ENCODE results near the gene ODAPH. TPM values are rescaled to one million over a fixed set of nuclear protein-coding genes. Genes with fewer than 3 reads are reported as not detected.

The ODAPH gene
- total RNA-seq, 1 experiment from 2014 or later: not detected

- Histone ChIP-seq H3T11ph (ENCODE audit: low read length) (no peak overlapping the region), H3K23me2 (ENCODE audit: insufficient read length, low read depth, low read length, poor library complexity, severe bottlenecking) (no peaks in the 10 kb centered on the region), H4K91ac (ENCODE audit: insufficient read length, low read depth, low read length) (no peak overlapping the region), H4K8ac (replicated peaks; ENCODE audit: insufficient read length, low read depth, low read length) (no peak overlapping the region), H3K14ac (ENCODE audit: insufficient read depth, low read length) (no peak overlapping the region), H3K56ac (ENCODE audit: insufficient read length, low read depth, low read length) (no peak overlapping the region), H3K9me3 (ENCODE audit: control insufficient read depth, low read depth, low read length) (no peaks in the 10 kb centered on the region), H3K4me2 (ENCODE audit: insufficient read depth, insufficient read length, low read length) (no peak overlapping the region), H4K20me1 (ENCODE audit: control insufficient read depth, insufficient read depth, insufficient read length) (no peaks in the 10 kb centered on the region), H3K79me2 (ENCODE audit: insufficient read depth, low read length) (no peaks in the 10 kb centered on the region), H3K9ac (ENCODE audit: extremely low read depth, insufficient read length, low read length) (no peak overlapping the region), H2BK20ac (ENCODE audit: low read depth, low read length, poor library complexity, severe bottlenecking) (no peak overlapping the region), H3K18ac (ENCODE audit: insufficient read length, low read depth, low read length) (no peak overlapping the region), H2AFZ (ENCODE audit: low read length) (no peak overlapping the region), H3K27ac (ENCODE audit: insufficient read length, low read depth, low read length) (no peak overlapping the region), H3K4me1 (ENCODE audit: insufficient read depth, low read length) (no peaks in the 10 kb centered on the region; the same call in 1 of the 2 replicates), H3K4ac (ENCODE audit: low read depth, low read length) (no peak overlapping the region), H2BK5ac (ENCODE audit: insufficient read length, low read length) (no peak overlapping the region), H3K27me3 (ENCODE audit: insufficient read depth, low read length) (no peaks in the 10 kb centered on the region), H2AK5ac (ENCODE audit: insufficient read length, low read length) (no peak overlapping the region), H4K5ac (ENCODE audit: insufficient read length, low read depth, low read length) (no peak overlapping the region), H3K23ac (ENCODE audit: insufficient read length, low read depth, low read length) (no peak overlapping the region), H2BK15ac (ENCODE audit: low read depth, low read length) (no peak overlapping the region), H3K79me1 (ENCODE audit: insufficient read depth, low read depth, low read length, poor library complexity, severe bottlenecking) (no peaks in the 10 kb centered on the region), H2BK12ac (ENCODE audit: insufficient read length, low read depth, low read length) (no peak overlapping the region), H2BK120ac (ENCODE audit: low read depth, low read length, poor library complexity, severe bottlenecking) (no peak overlapping the region)
- TF ChIP-seq CTCF (conservative IDR thresholded peaks at IDR 0.05): no peak
- Mint-ChIP-seq H3K9me3 (no peaks in the 10 kb centered on the region), H3K27me3 (ENCODE audit: low read depth) (no peaks in the 10 kb centered on the region), H3K36me3 (ENCODE audit: insufficient read depth in 1 of 3, low read depth in 3 of 3) (peaks cover 0 to 4% (median 0%) of the 10 kb centered on the region in 3 experiments; a peak in 1 of 7 replicates), H3K27ac (no peak overlapping the region), H3K4me1 (peaks cover 0 to 5% of the 10 kb centered on the region in 2 experiments; a peak in 1 of 4 replicates), H3K4me3 (no peak overlapping the region)
- no peak for DNase-seq
- WGBS (ENCODE audit: extremely low coverage, insufficient read length, low lambda C conversion rate): no CpG with 5 or more reads among the region's 3 CpGs
These were observed 11.0 kb upstream of the ODAPH start for GRCh38 chr4:75544870-75545269.

Measured in H9 (cell line).